ENCODE results near the gene POT1. TPM values are rescaled to one million over a fixed set of nuclear protein-coding genes. Genes with fewer than 3 reads are reported as not detected.

The POT1 gene
- total RNA-seq, 1 donor from 2014 or later = 19.3 TPM

DNA sequence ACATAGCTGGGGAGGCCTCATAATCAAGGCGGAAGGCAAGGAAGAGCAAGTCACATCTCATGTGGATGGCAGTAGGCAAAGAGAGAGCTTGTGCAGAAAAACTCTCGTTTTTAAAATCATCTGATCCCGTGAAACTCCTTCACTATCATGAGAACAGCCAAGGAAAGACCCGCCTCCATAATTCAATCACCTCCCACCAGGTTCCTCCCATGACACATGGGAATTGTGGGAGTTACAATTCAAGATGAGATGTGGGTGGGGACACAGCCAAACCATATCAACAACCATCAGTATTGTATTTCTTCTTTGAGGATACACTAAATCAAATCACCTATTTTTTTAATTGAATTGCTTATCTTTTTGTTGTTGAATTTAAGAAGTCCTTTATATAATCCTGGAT lies 16.7 kb downstream of the POT1 start:
- DNase-seq (ENCODE audit: low spot score) = no peak

DNA sequence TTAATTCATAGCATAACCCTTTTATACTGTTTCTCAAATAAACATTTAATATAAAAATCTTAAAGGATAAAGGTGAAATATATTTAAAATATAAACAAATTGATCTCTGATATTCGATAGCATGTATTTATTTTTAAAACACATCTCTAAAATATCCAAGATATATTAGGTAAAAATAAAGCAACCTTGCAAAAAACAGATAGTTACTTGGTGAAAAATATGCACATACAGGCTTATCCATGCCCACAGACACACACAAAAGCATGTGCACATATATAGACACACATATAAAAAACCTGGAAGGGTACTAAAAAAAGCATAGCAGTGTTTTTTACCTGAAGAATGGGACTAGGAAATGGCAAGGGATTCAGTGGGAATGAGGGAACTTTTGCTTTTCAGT lies 19.8 kb downstream of the POT1 start:
- no peak for DNase-seq (ENCODE audit: low spot score)

DNA sequence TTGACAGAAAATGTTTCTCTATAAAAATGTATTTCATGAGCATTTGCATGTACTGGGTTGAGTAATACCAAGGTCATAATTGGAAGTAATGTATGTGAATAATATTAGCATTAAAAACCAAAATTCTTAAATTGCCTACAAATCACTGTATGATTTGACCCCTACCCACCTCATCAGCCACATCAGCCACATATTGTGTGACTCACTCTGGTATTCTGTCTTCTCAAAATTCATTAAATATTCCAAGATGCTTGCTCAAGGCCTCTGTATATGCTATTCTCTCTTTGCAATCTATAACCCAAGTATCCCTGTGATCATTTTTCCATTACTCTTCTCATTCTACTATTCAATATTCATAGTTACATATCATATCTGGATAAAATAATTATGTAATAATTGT lies 21.4 kb downstream of the POT1 start:
- no peak for DNase-seq (ENCODE audit: low spot score)

DNA sequence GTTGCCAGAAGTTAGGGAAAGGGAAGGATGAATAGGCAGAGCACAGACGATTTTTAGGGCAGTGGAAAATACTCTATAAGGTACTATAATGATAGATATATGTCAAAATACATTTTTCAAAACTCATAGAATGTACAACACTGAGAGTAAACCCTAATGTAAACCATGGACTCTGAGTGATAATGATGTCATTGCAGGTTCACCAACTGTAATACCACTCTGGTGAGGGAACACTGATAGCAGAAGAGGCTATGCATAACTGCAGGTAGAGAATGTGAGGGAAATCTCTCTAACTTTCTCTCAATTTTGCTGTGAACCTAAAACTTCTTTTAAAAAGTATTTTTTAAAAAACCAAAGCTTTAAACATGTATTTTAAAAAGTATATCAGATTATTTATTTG lies 22.1 kb downstream of the POT1 start:
- DNase-seq (ENCODE audit: low spot score) = no peak

DNA sequence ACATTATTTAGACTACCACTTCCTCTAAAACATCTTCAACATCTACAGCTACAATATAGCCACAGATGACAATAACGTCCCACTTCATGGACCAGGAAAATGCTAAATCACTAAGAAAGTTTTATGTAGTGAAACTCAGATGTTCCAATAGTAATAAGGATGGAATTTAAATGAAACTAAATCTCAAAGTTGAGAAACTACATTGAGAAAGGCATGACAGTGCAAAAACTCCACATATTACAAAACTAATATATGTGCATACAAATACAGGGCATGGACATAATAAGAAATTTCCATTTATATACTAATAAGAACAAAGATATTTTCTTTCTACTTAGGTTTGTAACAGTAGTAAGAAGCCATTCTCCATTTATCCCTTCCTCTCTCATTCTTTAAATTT lies 31.1 kb downstream of the POT1 start:
- no peak for DNase-seq (ENCODE audit: low spot score)

DNA sequence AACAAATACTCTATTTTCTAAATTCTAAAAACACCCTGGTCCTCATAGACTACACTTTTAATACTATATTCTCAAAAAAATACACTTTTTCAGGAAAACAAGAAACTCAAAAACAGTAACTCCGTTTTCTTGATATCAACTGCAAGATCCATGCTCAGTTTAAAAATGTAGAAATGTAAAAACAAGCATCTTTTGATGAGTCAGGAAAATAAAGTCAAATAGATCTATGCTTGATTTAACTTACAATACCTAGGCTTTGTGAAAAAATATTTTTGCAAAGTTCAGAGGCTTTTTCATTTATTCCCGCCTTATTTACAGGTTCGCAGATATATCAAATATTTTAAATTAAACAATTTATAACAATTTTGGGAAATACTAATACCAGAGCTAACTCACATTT lies 33.6 kb downstream of the POT1 start:
- no peak for DNase-seq (ENCODE audit: low spot score)

DNA sequence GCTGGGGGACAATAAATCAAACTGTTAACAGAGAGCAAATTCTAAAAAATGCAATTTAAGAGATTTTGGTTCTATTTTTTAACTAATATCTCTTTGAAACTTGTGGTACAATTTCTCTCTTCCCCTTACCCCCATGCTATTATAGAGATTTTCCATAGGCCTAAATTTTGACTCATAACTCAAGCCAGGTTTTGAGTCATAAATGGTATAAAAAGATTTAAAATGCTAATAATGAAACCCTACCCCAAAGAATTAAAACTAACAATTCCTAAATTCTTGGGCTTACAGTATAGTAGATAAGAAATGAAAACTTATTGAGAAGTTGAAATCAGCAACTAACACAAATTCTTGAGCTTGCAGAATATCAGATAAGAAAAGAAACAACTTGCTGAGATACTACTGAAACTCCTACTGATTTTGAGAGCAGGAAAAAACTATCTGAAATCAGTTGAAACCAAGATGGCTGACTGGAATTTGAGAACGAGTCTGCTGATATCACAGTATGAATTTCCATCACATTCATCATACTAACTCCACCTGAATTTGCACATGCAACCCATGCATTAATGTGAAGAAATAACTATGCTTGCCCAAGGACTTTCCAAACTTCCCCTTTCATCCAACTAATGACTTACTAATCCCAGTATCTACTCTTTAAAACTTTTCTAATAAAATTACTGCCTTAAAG lies 36.3 kb downstream of the POT1 start:
- DNase-seq (ENCODE audit: low spot score) = no peak

DNA sequence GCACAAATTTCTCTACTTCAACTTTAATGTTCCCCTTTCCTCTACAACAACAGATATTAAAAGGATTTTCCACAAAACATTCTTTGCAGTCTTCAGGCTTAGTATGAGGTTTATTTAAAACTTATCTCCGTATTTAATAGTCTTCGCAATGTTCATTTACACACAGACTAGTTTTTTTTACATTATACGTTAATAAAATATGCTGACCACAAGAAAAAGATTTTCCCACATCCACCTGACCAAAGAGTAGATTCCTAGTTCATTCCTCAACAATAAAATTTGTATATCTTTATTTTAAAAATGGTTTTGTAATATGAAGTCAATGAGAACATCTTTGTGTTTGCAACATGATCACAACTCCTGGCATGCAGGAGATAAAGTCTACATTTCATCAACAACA lies 42.4 kb downstream of the POT1 start:
- no peak for DNase-seq (ENCODE audit: low spot score)

DNA sequence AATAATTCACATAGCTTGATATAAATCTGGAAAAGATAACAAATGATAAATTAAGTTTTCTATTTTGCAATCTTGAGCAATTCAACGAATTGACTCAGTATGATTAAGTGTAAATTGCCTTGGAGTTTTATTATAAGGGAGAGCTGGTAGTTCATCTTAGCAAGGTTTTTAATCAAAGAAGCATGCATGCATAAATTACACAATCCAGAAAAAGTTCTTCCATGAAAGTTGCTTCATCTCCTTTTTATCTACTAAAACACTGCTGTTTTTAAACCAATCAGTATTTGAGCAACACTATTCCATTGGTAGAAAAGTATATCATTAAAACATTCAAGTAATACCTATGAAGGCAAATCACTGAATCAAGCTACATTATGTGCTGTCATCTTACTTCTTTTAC lies 47.6 kb downstream of the POT1 start:
- DNase-seq (ENCODE audit: low spot score) = no peak

DNA sequence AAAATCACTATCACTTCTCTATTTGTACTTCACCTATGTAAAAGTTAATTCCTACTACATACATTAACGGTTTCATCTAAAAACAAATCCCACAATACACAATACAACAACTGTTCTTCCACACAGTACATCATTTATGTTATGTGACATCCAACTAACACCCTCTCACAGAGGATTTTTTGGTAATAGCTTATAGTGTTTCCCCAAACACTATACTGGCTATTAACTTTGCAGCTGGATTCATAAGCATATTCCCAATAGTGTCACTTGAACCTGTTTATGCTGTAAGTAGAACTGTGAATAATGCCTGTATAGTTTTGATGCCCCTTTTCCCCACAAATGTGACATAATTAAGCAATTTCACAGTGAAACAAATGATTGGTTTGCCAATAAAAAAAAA lies 49.9 kb downstream of the POT1 start:
- no peak for DNase-seq (ENCODE audit: low spot score)

DNA sequence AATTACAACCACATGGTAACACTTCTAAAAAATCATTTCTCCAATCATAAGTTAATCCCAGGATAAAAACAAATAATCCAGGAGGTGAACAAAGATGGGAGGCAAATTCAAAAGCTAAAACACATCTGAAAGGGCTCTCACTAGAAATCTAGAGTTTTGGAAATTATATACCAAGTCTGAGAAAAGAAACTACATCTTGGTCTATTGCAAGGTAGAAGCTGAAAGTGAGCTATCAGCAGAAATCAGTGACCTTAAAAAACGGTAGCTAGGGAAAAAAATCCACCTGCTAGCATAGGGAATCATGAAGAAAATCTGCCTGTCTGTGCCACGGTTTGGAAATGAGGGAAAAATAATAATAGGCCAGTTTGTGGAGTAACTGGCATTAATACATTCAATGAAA lies 50.5 kb downstream of the POT1 start:
- no peak for DNase-seq (ENCODE audit: low spot score)

DNA sequence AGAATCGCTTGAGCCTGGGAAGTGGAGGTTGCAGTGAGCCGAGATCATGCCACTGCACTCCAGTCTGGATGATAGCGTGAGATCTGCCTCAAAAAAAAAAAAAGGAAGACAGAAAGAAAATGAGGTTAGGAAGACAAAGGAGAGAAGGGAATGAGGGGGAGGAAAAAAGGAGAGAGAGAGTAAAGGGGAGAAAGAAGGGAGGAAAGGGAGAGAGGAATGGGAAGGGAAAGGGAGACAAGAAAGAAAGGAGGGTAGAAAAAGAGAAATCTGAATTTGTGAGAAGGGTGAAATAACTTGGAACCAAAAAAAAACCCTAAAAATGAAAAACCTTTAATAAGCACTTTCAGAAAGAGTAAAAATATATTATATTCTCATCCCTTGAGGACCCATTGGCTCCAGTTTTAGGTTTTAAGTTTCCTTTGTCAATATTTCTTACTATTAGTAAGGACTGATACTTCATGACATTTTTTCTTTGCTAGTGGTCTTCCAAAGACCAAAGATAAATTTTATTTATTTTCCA lies 54.9 kb downstream of the POT1 start:
- DNase-seq (ENCODE audit: low spot score) = no peak

DNA sequence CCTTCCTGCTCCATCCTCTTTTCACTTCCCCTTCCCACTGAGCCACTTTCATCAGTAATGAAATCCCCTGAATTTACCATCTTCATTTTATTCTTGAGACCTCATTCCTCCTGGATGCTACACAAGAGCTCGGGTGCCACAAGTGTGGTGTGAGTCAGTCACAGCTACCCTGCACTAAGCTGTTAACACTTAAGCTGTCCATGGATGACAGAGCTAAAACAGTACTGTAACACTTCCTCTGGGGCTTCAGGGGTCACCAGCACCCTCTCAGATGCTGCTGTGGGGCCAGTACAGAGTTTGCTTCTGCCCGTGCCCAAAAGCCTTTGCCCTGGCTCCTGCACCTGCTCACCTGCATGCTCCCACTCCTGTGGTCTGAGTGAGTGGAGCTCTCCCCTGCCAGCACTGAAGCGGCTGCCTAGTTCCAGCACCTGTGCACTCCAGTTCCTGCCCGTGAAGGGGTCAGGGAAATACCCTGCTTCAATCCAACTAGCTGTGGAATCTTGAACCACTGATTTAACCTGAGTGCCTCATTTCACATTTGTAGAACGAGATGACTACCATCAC lies 71.9 kb downstream of the POT1 start:
- no peak for DNase-seq (ENCODE audit: low spot score)

DNA sequence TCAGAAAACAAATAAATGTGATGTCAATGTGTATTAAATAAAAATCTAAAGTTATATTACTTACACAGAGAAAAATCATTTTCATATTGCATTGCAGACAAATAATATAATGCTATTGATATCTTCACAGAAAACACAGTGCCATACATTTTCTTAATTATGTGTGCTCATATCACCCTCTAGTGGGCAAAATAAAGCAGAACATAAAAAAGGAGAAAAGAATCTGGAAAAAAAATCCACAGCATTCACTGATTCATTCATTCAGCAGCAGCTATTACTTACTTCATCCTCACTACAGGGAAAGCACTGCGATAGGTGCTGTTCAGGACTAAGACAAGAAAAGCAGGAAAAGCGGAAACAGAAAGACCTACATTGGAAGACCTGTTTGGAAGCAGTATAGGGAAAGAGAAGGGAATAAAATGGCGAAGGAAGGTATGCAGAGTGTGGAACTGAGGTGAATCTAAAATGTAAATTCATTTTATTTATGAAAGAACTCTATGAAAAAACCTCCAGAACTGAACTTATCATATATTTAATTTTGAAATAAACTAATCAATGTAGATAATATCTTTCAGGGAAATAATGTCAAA lies 73.2 kb downstream of the POT1 start:
- DNase-seq (ENCODE audit: low spot score) = no peak

DNA sequence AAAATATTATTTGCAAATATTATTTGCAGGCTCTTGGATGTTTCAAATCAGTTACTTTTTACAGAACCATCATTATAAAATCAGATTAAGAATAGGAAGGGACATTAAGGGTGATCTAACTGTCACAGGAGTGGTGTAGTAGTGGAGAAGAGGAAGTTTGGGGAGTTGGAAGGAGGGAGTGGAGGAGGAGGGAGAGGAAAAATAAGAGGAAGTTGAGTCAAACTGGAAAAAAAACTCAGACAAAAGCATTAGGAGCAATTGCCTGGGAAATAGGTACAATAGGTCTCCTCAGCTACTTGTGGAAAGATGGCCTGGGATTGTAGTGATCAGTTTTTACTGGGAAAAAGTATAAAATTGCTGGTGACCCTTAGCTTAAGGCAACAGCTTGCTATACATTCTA lies 86.3 kb downstream of the POT1 start:
- DNase-seq (ENCODE audit: low spot score) = no peak

DNA sequence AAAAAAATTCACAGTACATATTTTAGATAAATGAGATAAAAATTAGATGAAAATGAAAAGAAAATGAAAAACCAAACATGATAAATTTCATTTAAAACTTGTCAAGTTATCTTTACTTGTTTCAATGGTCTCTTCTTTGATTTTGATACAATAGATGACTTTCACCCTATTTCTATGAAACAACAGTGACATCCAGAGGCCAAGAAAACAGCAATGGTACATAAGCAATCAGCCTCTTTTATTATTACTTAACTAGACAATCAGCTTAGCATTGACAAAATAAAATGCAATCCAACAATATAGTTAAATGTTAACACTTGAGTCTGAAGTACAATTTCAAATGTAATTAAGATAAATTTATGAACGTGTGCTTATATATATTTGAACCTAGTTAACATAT lies 89.2 kb downstream of the POT1 start:
- no peak for DNase-seq (ENCODE audit: low spot score)

DNA sequence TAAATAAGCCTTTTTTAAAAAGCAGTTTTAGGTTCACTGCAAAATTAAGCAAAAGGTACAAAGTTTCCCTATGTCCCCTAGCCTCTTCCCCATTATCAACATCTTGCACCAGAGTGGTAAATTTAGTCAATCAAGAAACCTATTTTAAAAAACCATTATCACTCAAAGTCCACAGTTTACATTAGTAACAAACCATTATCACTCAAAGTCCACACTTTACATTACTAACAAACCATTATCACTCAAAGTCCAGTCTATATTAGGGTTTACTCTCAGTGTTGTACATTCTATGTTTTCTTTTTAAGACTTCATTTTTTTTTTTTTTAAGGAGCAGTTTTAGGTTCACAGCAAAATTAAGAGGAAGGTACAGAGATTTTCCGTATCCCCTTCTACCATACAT lies 89.9 kb downstream of the POT1 start:
- no peak for DNase-seq (ENCODE audit: low spot score)

DNA sequence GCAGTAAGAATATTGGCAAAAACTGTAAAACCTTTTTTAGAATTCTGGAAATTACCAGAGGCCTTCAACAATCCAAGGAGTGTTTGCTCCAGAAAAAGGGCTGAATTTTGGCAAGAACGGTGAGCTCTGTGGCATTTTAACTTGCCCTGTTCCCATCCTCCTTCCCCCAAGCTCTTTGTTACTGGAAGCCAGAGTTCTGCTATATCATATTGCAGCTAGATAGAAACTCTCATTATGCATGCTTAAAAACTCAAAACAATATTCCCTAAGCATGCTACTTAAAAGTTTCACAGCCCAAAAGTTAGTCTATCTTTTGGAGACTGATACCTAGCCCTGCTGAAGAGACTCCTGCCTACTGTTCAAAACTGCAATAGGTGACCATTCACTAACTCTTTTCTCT lies 93.5 kb downstream of the POT1 start:
- no peak for DNase-seq (ENCODE audit: low spot score)

DNA sequence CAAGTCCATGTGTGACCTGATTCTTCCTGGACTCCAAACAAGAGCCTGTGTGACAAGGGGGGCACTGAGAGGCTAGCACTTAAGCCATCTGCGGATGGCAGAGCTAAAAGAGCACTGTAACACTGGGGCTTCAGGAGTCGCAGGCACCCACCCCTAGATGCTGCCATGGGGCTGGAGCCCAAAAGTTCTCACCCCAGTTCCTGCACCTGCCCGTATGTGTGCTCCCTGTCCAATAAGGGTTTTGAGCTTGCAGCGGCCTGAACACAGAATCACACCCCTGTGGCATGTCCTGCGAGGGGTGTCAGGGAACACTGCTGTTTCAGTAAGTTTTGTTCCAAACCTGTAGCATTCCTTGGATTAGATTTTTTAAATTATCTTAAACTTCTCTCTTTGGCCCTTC lies 110.8 kb downstream of the POT1 start:
- no peak for DNase-seq (ENCODE audit: low spot score)

DNA sequence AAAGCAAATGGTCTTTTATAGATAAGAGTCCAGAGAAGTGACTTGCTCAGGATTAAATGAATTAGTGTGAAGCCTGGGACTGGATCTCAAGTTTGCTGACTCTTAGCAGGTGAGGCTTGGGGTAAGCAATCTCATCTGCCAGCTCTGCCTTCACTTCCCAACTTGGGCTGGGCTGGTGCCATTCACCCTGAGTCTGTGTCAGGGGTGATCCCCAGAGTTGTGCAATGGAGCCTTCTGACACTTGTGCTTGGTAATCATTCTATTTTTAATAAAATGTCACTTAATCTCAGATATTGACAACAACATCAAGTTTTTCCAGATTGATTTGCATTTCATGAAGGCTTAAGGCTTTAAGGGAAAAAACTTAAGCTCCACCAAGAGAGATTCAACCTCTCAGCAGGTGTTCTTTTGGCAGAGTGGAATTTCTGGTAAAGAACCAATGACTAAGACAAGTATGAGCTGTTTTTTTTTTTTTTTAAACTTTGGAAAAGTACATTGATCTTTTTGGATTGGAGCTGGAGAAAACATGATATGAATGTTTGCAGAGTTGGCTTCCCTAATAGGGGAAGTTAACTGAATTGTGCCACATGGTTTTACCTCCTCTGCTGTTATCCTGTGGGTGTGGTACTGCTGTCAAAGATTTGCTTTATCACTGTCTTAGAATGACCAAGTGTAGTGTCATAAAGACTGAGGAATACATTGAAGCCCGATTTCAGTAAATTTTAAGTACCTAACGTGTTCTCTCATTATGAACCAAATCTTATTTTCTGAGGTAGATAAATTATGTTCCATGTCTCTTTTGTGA lies 115.4 kb downstream of the POT1 start:
- no peak for DNase-seq (ENCODE audit: low spot score)

DNA sequence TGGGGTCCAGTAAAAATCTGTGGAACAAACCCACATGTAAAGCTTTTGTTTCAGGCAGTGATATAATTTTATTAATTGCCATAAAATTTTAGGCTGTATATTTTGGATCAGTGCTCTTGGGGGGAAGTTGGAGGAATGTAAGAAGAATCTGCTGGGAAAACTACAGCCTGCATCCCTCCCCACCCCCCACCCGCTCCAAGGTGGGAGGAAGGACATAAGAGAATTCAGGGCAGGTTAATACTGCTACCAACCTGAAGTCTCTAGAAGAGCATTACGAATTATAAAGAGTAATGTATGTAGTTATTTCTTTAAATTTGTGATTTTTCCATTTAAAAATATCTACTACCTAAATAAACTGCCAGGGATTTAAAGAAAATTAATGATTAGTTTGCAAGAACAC lies 116.9 kb downstream of the POT1 start:
- DNase-seq (ENCODE audit: low spot score) = no peak

DNA sequence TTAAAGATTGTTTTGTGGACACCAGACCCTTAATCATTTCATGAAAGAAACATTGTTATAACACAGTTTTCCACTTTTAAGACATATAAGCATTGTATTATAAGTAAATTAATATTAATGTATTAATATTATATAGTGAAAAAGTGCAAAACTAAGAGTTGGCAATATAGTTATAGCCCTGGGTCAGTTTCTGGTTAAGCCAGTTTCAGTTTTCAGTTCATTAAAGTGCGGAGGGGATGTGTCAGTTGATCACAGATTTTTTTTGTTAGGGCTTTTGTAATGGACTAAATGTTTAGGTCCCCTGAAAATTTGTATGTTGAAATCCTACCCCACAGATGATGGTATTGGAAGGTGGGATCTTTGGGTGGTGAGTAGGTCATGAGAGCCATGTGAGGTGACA lies 118.3 kb downstream of the POT1 start:
- DNase-seq (ENCODE audit: low spot score) = no peak

DNA sequence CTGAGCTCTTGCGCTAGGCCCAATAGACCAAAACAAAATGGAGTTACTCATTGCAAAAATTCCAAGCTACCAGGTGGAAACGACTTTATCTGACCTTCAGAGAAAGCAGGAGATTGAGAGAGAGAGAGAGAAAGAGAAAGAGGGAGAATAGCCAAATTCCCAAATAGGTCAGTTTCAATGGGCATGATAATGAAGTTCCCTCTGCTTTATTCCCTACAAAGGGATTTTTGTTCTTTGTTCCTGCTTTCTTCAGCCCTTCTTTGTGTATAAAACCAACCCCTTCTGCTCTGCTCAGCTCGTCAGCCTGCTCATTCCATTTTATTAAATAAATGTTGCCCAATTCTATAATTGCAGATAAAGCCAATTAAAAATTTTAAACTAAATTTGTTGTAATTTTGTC lies 119.0 kb downstream of the POT1 start:
- no peak for DNase-seq (ENCODE audit: low spot score)
